HG03095 (cell line): ENCODE measurements around the gene R3HDM2.

ENCODE experiments used
- ATAC-seq: cut with Tn5 transposase; IDR thresholded peaks from one replicate; pipeline ENCODE4 v1.9.1; 2021; ENCODE audit warnings: moderate library complexity; ENCODE audit not compliant: unreplicated experiment

Gene R3HDM2

DNA sequence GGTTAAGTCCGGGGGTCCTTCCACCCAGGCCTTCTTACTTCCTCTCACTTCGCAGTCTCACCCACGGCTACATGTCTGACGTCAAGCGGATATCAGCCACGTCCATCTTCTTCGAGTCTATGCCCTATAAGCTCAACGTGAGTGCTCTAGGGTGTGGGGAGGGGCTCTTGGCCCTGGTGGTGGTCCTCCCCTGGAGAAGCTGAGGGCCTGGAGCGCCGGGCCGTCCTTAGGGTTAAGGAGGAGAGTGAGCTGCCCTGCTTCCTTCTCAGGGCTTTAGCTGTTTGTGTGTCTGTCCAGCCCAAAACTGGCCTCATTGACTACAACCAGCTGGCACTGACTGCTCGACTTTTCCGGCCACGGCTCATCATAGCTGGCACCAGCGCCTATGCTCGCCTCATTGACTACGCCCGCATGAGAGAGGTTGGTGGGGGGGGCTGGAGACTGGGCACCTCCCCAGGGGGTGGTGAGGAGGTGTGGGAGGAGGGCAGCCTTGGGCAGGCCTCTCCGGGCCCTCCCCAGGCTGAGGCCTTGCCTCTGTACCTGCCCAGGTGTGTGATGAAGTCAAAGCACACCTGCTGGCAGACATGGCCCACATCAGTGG lies 198.6 kb downstream of the R3HDM2 start:
- no peak for ATAC-seq

DNA sequence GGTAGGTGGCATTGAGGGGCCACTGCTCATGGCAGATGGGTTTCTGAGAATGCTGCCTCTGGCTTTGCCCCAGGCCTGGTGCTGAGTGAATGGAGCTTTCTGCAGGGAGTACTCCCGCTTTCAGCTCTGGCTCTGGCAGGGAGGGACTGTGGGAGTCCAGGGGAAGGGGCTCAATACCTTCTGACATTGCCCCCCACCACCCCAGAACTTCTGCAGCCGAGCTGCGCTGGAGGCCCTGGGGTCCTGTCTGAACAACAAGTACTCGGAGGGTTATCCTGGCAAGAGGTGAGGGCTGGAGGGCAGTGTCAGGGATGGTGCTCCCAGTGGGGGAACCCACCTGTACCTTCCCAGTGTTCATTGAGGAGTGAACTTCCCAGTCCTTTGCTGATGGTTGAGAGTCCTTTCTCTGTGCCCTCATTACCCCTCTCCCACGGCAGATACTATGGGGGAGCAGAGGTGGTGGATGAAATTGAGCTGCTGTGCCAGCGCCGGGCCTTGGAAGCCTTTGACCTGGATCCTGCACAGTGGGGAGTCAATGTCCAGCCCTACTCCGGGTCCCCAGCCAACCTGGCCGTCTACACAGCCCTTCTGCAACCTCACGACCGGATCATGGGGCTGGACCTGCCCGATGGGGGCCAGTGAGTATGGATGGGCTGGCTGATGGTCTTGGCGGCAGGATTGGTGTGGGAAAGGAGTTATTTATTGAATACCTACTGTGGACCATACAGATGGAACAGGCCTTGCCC lies 199.4 kb downstream of the R3HDM2 start:
- no peak for ATAC-seq

DNA sequence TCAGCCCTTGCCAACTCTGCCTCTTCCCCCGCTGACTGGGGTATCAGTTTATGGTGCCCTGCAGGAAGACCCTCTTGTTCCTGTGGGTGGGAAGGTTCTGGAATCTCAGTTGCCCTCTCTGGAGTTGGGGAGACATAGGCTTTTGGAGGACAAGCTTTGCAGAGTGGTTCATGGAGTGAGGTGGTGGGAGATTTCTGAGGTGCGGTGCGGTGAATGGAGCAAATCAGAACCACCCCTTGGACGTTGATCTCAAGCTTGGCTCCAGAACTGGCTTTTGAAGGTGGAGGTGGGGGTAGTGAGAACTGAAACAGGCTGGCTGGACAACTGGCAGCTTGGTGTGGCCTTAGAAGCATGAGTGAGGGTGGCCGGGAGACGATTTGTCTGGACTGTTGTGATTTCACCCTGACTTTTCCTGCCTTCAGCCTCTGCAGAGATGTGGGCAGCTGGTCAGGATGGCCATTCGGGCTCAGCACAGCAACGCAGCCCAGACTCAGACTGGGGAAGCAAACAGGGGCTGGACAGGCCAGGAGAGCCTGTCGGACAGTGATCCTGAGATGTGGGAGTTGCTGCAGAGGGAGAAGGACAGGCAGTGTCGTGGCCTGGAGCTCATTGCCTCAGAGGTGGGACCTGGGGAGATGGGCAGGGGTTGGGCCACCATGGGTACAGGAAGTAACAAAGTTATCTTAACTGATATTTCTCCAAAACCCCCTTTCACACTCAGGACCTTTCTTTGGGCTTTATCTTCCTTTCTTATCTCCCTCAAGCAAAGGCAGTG lies 200.3 kb downstream of the R3HDM2 start:
- no peak for ATAC-seq

GRCh38 chr12:57229634-57230380 lies 201.0 kb downstream of the R3HDM2 start, which contains the start of gene SHMT2:
Gene SHMT2, plus strand, starts transcription at chr12:57229711. Its CDS starts 68 bp downstream, at chr12:57229779.
- ATAC-seq, result no peak

GRCh38 chr12:57229046-57229633 lies 201.7 kb downstream of the R3HDM2 start:
- ATAC-seq, result no peak

- no peak for ATAC-seq
These were observed 203.3 kb downstream of the R3HDM2 start for GRCh38 chr12:57227315-57228115.

DNA sequence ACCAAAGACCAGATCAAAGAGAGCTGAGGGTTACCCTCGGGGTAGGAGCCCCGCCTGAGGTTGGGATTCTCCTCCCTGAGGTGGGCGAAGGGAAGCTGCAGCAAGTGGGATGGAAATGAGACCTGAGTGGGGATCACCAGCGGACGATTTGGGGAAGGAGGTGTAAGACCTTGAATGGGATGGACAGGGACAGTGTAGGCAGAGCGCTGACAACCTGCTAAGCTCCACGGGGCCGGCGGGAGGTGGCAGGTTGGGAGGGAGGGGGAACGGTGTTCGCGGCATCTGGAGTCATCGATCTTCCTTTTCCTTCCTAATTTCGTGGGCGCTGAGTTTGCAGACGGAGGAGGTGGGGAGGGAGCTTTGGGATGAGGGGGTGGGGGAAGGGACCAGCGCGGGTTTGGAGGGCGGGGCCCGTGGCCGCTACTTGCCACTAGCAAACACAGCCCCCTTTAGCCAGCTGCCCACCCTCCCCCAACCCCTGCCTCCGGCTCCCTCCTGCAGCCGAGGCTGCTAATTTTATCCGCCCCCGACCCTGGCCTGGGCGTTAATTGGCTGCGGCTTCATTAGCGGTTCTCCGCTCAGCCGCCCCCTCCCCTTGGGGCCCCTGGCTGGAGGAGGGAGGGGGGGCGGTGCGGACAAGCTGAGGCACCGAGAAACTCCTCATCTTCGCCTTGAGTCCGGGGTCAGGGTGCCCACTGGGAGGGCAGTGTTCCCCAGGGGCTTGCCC lies 204.1 kb downstream of the R3HDM2 start:
- ATAC-seq, result no peak

- no peak for ATAC-seq
These were observed 205.1 kb downstream of the R3HDM2 start for GRCh38 chr12:57225680-57226210.

DNA sequence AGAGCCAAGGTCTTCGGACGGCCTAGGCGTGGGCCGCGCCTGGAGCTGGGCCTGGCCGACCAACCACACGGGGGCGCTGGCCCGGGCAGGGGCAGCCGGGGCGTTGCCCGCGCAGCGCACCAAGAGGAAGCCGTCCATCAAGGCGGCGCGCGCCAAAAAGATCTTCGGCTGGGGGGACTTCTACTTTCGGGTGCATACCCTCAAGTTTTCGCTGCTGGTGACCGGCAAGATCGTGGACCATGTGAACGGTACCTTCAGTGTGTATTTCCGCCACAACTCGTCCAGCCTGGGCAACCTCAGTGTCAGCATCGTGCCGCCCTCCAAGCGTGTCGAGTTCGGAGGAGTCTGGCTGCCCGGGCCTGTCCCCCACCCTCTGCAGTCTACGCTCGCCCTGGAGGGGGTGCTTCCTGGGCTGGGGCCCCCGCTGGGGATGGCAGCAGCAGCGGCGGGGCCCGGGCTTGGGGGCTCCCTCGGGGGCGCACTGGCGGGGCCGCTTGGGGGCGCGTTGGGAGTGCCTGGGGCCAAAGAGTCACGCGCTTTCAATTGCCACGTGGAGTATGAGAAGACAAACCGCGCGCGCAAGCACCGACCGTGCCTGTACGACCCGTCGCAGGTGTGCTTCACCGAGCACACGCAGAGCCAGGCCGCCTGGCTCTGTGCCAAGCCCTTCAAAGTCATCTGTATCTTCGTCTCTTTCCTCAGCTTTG lies 205.7 kb downstream of the R3HDM2 start:
- ATAC-seq, result no peak

GRCh38 chr12:57224278-57224972 lies 206.4 kb downstream of the R3HDM2 start:
- no peak for ATAC-seq

- no peak for ATAC-seq
These were observed 207.4 kb downstream of the R3HDM2 start for GRCh38 chr12:57223191-57224165.

DNA sequence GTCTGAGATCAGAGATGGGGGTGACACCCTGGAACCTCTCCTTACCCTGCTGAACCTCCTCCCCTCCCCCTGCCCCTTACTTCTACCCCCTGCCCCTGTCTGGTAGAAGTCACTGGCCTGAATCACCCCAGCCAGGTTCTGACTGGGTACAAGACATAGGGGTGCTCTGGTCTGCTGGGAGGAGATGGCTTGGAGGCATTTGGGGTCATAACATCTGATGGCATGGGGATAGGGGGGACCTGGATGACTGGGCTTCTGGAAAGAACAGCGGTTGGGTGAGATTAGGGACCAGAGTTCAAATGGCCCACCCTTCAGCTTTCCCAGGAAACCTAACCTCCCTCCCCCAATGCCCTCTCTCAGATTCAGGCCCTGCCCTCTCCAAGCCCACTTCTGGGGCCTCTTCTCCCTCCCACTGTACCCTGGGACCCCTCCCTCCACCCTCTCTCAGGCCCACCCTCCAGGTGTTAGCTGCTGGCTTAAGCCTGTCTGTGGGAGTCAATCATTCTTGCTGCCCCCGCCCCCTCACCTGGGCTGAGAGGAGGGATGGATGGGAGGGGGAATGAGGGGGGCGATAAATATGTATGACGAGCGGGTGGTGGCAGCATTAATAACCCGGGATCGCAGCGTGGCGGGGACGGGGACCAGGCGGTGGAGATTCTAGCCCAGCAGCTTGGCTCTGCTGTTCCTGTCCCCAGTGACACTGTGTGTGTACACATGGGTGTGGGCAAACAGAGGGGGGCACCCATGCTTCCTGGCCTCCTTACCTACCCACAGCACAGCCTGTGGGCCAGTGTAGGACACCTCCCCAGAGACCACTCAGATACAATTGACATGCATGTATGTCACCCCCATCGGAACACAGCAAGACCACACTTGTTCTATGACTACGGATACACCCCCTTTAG lies 208.3 kb downstream of the R3HDM2 start:
- ATAC-seq, result no peak

DNA sequence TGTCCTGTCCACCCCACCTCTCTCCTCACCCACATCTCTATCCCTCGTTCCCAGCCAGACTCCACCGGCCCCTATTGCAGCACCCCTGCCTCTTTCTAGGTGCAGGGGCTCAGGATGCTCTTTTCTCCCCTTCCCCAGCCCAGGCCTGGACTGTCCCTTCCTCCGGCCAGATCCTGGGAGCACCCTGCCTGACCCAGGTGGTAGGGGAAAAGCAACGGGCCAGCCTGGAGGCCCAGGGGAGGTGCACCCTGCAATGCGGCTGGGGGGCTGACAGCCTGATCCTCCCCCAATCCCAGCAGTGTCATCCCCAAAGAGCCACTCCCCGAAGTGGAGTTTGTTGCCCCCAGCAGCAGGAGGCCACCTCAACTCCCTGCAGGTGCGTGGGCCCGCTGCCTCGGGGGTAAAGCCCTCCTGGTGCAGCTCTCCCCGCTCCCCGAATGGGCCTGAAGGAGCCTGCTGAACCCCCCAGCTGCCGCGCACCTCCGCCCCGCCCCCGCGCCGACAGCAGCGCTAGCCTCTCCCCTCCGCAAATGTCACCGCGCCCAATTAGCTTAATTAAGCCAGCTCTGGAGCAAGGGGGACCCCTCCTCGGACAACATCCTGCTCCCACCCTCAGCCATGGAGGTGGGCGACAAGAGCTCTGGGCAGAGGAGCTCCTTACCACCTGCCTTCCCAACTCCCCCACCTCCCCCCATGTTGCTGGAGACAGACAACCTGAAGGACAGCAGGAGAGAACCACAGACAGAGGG lies 209.5 kb downstream of the R3HDM2 start:
- ATAC-seq, result no peak

- ATAC-seq, result no peak
These were observed 210.1 kb downstream of the R3HDM2 start for GRCh38 chr12:57220770-57221168.
